A549 (cell line): Measurements from ENCODE around the gene CWC15. TPM values are rescaled to one million over a fixed set of nuclear protein-coding genes. Genes with fewer than 3 reads are reported as not detected.

ENCODE experiments used
- ATAC-seq, 2 experiments: fragments of 200-7000 bp in 1 of 2; fragments of >200 bp in 1 of 2; cut with Nextera tagmentation in 1 of 2; cut with Tn5 transposase in 1 of 2; 3 replicates each; pipeline versions ENCODE4 v1.8.0 to v1.9.1; 2018 to 2020; ENCODE audit warnings: mild to moderate bottlenecking in 1 of 2, moderate library complexity in 1 of 2
- CTCF ChIA-PET: fragments of 300-600 bp; sonication (Branson Sonifier 250); formaldehyde crosslinking; extraction: SDS; loops from one replicate; lab custom pipeline; 2021; ENCODE audit warnings: antibody characterized with exemption, inconsistent platforms; lab: Yijun Ruan, JAX
- POLR2A ChIA-PET: fragments of 350-600 bp; formaldehyde crosslinking; extraction: SDS; loops from one replicate; lab custom pipeline; 2021; ENCODE audit warnings: antibody characterized with exemption, inconsistent platforms; lab: Yijun Ruan, JAX
- DNase-seq, 2 experiments: peaks; one replicate each; pipeline versions ENCODE4 v3.0.0 to v3.0.0-alpha.2; 2011 to 2016; ENCODE audit warnings: low read depth in 1 of 2, low spot score in 1 of 2
- FAIRE-seq: peaks from 2 replicates; lab custom pipeline; 2011; peaks lifted over from hg19 to GRCh38; lab: Jason Lieb, UNC
- H3K27ac ChIP-seq, 2 experiments: fragments of >200 bp; sonication (Bioruptor Twin); formaldehyde crosslinking; 3 replicates each; pipeline ENCODE4 v1.5.1; 2016 to 2017
- H3K4me1 ChIP-seq: fragments of >200 bp; sonication (Bioruptor Twin); formaldehyde crosslinking; 3 replicates; pipeline ENCODE4 v1.6.1; 2016
- H3K4me2 ChIP-seq: fragments of >200 bp; sonication (Bioruptor Twin); formaldehyde crosslinking; 3 replicates; pipeline ENCODE4 v1.6.1; 2016
- H3K4me3 ChIP-seq: fragments of >200 bp; sonication (Bioruptor Twin); formaldehyde crosslinking; 3 replicates; pipeline ENCODE4 v1.5.1; 2016
- H3K9me3 ChIP-seq: fragments of >200 bp; sonication (Bioruptor Twin); formaldehyde crosslinking; 3 replicates; pipeline ENCODE4 v1.6.1; 2016
- E2F6 ChIP-seq: IDR thresholded peaks from 2 replicates; pipeline ENCODE4 v1.6.1; 2012; ENCODE audit warnings: low read depth, borderline replicate concordance
- FOXS1 ChIP-seq: fragments of 250-450 bp; sonication (Bioruptor Pico); IDR thresholded peaks from 2 replicates; pipeline ENCODE4 v1.5.0; 2020; ENCODE audit warnings: mild to moderate bottlenecking, moderate library complexity
- HOXB5 ChIP-seq: fragments of 250-450 bp; sonication (Bioruptor Pico); IDR thresholded peaks from 2 replicates; pipeline ENCODE4 v1.5.0; 2020; ENCODE audit warnings: mild to moderate bottlenecking, moderate library complexity
- KDM5A ChIP-seq: fragments of 200-600 bp; sonication (generic); IDR thresholded peaks from 2 replicates; pipeline ENCODE4 v1.6.1; 2016; ENCODE audit warnings: antibody characterized with exemption, mild to moderate bottlenecking
- NR3C1 ChIP-seq: fragments of >200 bp; sonication (Bioruptor Twin); formaldehyde crosslinking; IDR thresholded peaks from 3 replicates; pipeline ENCODE4 v1.6.1; 2017
- PHF8 ChIP-seq: fragments of 200-600 bp; sonication (generic); IDR thresholded peaks from 2 replicates; pipeline ENCODE4 v1.6.1; 2016; ENCODE audit warnings: low read depth, mild to moderate bottlenecking, antibody characterized with exemption, moderate library complexity, borderline replicate concordance
- RAD21 ChIP-seq, 2 experiments: fragments of >200 bp in 1 of 2; sonication (Bioruptor Twin) in 1 of 2; formaldehyde crosslinking in 1 of 2; IDR thresholded peaks in 1 of 2; conservative IDR thresholded peaks in 1 of 2; 2 replicates in 1 of 2; 3 replicates in 1 of 2; pipeline ENCODE4 v1.6.1; 2012 to 2018; ENCODE audit warnings: inconsistent platforms in 1 of 2
- RCOR1 ChIP-seq: fragments of 150-350 bp; IDR thresholded peaks from 2 replicates; pipeline ENCODE4 v1.6.1; 2014; ENCODE audit warnings: antibody characterized with exemption, low read length, low read depth
- RFX5 ChIP-seq: fragments of 450-650 bp; IDR thresholded peaks from 2 replicates; pipeline ENCODE4 v1.7.1; 2014; ENCODE audit warnings: antibody characterized with exemption, mild to moderate bottlenecking, moderate library complexity
- TFCP2L1 ChIP-seq: fragments of 250-450 bp; sonication (Bioruptor Pico); IDR thresholded peaks from 2 replicates; pipeline ENCODE4 v1.5.0; 2021; ENCODE audit warnings: mild to moderate bottlenecking
- USF2 ChIP-seq: fragments of 450-650 bp; IDR thresholded peaks from 2 replicates; pipeline ENCODE4 v1.6.1; 2014; ENCODE audit warnings: antibody characterized with exemption
- ZSCAN20 ChIP-seq: fragments of 250-450 bp; sonication (Bioruptor Pico); IDR thresholded peaks from 2 replicates; pipeline ENCODE4 v1.8.0; 2022; ENCODE audit warnings: mild to moderate bottlenecking, moderate library complexity
- WGBS: methylation state at CpG from one replicate; pipeline ENCODE4 v1.1.6; 2017; ENCODE audit errors: missing lambda C conversion rate; 5-methylcytosine and 5-hydroxymethylcytosine counted together
- polyA plus RNA-seq, 4 experiments: library from polyadenylated mRNA; depleted of rRNA in 3 of 4; stranded (reverse); fragments of >200 nt; fragmentation: RNase III in 1 of 4; extraction: RNeasy Plus Mini Kit Qiagen cat#74134 plus additional on column Dnase treatment in 1 of 4; gene quantifications; 2 replicates in 3 of 4; 3 replicates in 1 of 4; pipeline ENCODE4 v1.2.3, GENCODE V29; 2011 to 2017

The CWC15 gene
- polyA plus RNA-seq, 2 of the 4 experiments (the other 2 are of a cell fraction): 37.6 to 42.8 TPM

GRCh38 chr11:94912806-94913205 is 60.5 kb downstream of the CWC15 start:
- 91% methylated on average over 8 of the region's 9 CpGs for WGBS
- FAIRE-seq (no peak), DNase-seq (no peak), ATAC-seq (no peak)
- POLR2A ChIA-PET: no interaction called here
- H3K27ac ChIP-seq: no peak overlapping the region
- no peaks in the 10 kb centered on the region for H3K4me1 ChIP-seq
- CTCF ChIA-PET: interaction anchor here (1.3 kb wide), 1 partner anchor 290 kb away, joined by 3 read pairs; no protein-coding TSS in a partner anchor
- TF ChIP-seq FOXS1 (CRISPR knock-in tag) (no peak), NR3C1 (no peak), KDM5A (no peak), RAD21 (conservative IDR thresholded peaks at IDR 0.05 in 1 of 2, IDR thresholded peaks at IDR 0.05 in 1 of 2) (no peak), HOXB5 (CRISPR knock-in tag) (no peak), ZSCAN20 (CRISPR knock-in tag) (no peak), TFCP2L1 (CRISPR knock-in tag) (no peak), E2F6 (no peak), USF2 (no peak), PHF8 (no peak), RFX5 (no peak), RCOR1 (no peak)
- no peak overlapping the region for H3K4me2 ChIP-seq
- no peak overlapping the region for H3K4me3 ChIP-seq
- no peaks in the 10 kb centered on the region for H3K9me3 ChIP-seq

Other genes with a start within 250 kb of the CWC15 start
- 12.2 TPM in 2 replicates for gene AMOTL1, start 205.2 kb downstream of the CWC15 start, polyA plus RNA-seq (2011; rRNA removed)
- 3.4 to 4.0 TPM (median 3.9 TPM) in 3 replicates for gene AMOTL1, start 205.2 kb downstream of the CWC15 start, polyA plus RNA-seq (2017; fragmentation: RNase III; extraction: RNeasy Plus Mini Kit Qiagen cat#74134 plus additional on column Dnase treatment)
- gene KDM4D, start 153 bp upstream of the CWC15 start, polyA plus RNA-seq (2011; rRNA removed): 0.77 and 1.1 TPM in 2 replicates
- gene KDM4D, start 153 bp upstream of the CWC15 start, polyA plus RNA-seq (2017; fragmentation: RNase III; extraction: RNeasy Plus Mini Kit Qiagen cat#74134 plus additional on column Dnase treatment): 0.56 to 0.74 TPM (median 0.58 TPM) in 3 replicates
- gene KDM4E, start 51.7 kb upstream of the CWC15 start, polyA plus RNA-seq (2011; rRNA removed): not detected in 2 replicates
- gene KDM4E, start 51.7 kb upstream of the CWC15 start, polyA plus RNA-seq (2017; fragmentation: RNase III; extraction: RNeasy Plus Mini Kit Qiagen cat#74134 plus additional on column Dnase treatment): not detected in 3 replicates
- gene KDM4F, start 75.9 kb upstream of the CWC15 start, polyA plus RNA-seq (2011; rRNA removed): not detected in 2 replicates
- gene KDM4F, start 75.9 kb upstream of the CWC15 start, polyA plus RNA-seq (2017; fragmentation: RNase III; extraction: RNeasy Plus Mini Kit Qiagen cat#74134 plus additional on column Dnase treatment): not detected in 3 replicates
- 27.6 and 30.2 TPM in 2 replicates for gene SRSF8, start 93.4 kb upstream of the CWC15 start, polyA plus RNA-seq (2011; rRNA removed)
- 15.1 to 16.7 TPM (median 15.5 TPM) in 3 replicates for gene SRSF8, start 93.4 kb upstream of the CWC15 start, polyA plus RNA-seq (2017; fragmentation: RNase III; extraction: RNeasy Plus Mini Kit Qiagen cat#74134 plus additional on column Dnase treatment)
- 8.1 and 8.3 TPM in 2 replicates for gene ENDOD1, start 116.3 kb upstream of the CWC15 start, polyA plus RNA-seq (2011; rRNA removed)
- 8.0 to 8.8 TPM (median 8.6 TPM) in 3 replicates for gene ENDOD1, start 116.3 kb upstream of the CWC15 start, polyA plus RNA-seq (2017; fragmentation: RNase III; extraction: RNeasy Plus Mini Kit Qiagen cat#74134 plus additional on column Dnase treatment)